Omental fat pad (tissue), 4 donors: ENCODE measurements around the gene HPSE2. TPM values are rescaled to one million over a fixed set of nuclear protein-coding genes. Genes with fewer than 3 reads are reported as not detected.

Source experiments
- ATAC-seq: fragments of 150-250 bp; one replicate; pipeline ENCODE4 v1.9.1; 2016; ENCODE audit warnings: mild to moderate bottlenecking, moderate library complexity; ENCODE audit not compliant: low FRiP score
- DNase-seq: peaks from one replicate; pipeline ENCODE4 v3.0.0-alpha.2; 2019; ENCODE audit warnings: low spot score
- total RNA-seq, 4 donors: library from RNA; depleted of rRNA; stranded (reverse); fragments of >200 nt; gene quantifications; one replicate each; pipeline ENCODE4 v1.1.0, GENCODE V29; 2016
- TF ChIP-seq, protein P1 (sequence below), 3 donors: fragments of 450-650 bp; IDR thresholded peaks; one replicate each; pipeline ENCODE4 v1.5.1; 2016 to 2017; ENCODE audit warnings: antibody characterized with exemption in 3 of 3, mild to moderate bottlenecking in 3 of 3, moderate library complexity in 2 of 3

The HPSE2 gene
- total RNA-seq, 4 donors from 2014 or later: 0.24 to 1.5 (median 0.46) TPM

DNA sequence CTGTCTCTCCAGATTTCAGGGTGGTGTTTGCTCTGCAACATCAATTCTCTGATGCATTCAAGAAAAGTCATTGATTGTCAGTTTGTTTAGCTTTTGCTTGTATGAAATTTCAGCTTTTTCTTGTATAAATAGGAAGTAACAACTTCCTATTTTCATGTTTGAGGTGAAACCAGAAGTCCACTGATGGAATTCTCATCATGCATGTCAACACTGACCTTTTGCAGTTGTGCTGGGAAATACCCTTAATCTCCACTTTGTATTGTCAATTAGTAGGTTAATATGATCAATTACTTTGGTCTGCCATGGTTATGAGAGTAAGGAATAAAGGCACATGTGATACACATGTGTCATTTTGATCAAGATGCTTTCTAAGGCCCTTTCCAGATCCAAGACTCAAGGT is 580.2 kb downstream of the HPSE2 start:
- TF ChIP-seq, protein P1, sequence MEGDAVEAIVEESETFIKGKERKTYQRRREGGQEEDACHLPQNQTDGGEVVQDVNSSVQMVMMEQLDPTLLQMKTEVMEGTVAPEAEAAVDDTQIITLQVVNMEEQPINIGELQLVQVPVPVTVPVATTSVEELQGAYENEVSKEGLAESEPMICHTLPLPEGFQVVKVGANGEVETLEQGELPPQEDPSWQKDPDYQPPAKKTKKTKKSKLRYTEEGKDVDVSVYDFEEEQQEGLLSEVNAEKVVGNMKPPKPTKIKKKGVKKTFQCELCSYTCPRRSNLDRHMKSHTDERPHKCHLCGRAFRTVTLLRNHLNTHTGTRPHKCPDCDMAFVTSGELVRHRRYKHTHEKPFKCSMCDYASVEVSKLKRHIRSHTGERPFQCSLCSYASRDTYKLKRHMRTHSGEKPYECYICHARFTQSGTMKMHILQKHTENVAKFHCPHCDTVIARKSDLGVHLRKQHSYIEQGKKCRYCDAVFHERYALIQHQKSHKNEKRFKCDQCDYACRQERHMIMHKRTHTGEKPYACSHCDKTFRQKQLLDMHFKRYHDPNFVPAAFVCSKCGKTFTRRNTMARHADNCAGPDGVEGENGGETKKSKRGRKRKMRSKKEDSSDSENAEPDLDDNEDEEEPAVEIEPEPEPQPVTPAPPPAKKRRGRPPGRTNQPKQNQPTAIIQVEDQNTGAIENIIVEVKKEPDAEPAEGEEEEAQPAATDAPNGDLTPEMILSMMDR (IDR thresholded peaks at IDR 0.05): no peak
- no peak for DNase-seq
- ATAC-seq: no peak

DNA sequence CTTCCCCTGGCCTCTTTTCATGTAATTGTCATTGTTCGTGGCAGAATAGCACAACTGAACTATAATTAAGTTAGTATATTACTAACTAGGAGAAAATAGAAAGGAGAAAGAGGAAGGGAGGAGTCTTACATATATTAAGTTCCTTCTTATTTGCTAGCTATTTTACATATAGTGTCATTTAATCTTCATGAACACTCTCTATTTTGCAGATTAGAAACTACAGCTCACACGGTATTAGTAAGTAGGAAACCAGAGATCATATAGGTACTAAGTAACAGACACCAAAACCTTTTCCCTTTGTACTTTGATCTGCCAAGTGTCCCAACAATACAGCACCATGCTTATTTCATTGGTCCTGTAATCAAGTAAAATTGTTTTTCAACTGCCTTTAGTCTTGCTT is 586.5 kb downstream of the HPSE2 start:
- DNase-seq: no peak
- no peak for ATAC-seq
- TF ChIP-seq, protein P1 (IDR thresholded peaks at IDR 0.05): no peak

DNA sequence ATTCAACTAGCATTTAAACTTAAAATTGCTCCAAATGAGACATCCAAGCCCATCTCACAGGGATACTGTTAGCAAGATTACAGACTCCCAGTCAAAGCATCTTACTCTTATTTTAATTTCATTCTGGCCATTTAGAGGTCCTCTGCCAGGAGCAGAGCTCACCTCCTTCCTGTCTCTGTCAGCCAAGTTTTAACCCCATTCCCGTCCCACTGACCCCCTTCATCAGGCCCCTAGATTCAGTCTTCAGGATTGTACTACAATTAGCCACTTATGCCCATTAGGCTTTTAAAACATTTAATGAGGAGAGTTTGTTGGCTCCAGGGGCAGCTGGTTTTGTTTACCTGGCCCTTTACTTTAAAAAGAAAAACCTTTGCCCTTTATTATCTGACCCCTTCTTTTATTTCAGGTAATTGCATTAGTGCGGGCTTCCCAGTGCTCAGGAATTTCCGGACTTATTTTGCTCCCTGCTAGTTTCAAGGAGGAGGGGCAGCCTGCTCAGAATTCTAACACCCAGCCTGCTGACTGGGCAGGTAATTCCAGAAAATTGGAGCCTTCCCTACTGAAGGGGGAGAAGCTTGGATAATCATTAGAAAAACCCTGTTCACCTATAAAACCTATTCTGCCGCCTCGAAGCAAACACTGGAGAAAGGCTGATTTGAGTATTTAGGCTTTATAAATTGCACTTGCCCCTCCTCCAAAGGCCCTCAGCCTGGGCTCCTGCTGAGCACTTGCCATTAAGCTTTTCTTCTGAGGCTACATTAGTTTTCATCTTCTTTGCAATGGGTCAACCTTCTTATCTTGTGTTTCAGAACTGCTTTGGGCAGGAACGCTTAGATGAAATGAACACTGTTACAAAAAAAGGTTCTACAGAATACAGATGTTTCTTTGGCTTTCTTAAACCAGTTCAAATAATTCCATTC is 588.4 kb downstream of the HPSE2 start:
- ATAC-seq (no peak), DNase-seq (no peak)
- TF ChIP-seq, protein P1 (IDR thresholded peaks at IDR 0.05): no peak

DNA sequence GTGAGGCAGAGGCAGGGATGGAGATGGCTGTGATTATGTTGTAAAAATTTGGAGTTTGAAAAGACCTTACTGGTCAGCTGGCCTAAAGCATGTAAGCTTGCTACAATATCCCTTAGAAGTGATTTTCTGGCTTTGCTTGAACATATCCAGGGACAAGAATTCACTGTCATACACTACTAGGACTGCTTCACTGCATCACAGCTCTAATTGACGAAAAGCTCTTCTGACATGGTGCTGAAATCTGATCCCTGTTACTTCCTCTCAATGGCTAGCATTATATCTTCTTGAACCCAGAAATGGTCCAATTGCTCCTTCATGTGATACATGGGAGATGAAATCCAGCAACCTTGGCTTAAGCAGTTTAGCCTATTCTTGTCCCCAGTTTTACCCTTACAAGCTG is 591.2 kb downstream of the HPSE2 start:
- TF ChIP-seq, protein P1 (IDR thresholded peaks at IDR 0.05): no peak
- DNase-seq: no peak
- ATAC-seq: no peak

DNA sequence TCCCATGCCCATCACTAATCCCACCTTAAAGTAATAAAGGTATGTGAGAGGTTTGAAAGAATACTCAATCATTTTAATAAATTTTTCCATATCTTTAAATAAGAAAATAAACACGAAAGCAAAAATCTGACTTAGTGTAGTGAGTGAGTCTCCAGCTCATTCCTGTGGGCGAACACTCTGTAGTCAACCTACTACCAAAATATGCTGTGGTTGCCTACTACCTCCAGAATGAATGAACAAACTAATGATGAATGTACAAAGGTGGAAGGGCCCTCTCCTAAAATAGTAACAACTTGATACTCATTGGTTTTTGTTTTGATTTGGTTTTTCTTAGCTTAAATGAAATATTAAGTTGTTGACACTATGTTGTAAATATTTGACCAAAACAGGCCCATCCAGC is 593.4 kb downstream of the HPSE2 start:
- TF ChIP-seq, protein P1 (IDR thresholded peaks at IDR 0.05): no peak
- DNase-seq (no peak), ATAC-seq (no peak)

DNA sequence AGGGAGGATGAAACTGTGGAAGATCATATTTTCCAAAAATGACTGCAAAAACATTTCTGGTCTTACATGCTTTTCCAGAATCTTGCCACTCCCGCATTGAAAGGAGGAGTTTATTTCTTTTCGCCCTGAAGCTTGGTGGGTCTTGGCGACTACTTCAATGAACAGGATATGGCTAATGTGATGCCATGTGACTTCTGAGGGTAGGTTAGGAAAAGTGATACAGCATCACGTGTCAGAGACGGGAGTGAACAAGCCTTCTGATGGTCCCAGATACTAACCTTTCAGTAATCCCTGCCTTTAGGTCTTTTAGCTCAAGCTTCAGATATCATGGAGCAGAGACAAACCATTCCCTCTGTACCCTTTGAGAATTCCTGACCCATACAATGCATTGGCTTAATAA is 596.7 kb downstream of the HPSE2 start:
- ATAC-seq: no peak
- TF ChIP-seq, protein P1 (IDR thresholded peaks at IDR 0.05): no peak
- no peak for DNase-seq

DNA sequence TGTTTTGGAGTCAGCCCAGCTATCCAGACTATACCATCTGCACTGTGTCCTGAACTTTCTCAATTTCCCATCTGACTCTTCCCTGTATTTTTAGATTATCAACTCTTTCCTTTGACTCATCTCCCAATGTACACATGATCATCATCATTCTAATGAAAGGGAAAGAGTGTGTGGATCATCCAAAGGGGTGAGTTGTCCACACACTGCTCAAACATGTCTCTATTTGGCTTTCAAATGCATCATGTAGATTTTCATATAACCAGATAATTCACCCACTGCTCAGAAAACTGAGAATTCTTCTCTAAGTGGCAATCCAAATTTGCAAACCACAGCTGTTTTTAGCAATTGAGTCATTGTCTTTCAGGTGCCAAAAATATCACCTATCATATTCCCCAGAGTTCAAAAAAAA is 598.7 kb downstream of the HPSE2 start:
- ATAC-seq (no peak), DNase-seq (no peak)
- TF ChIP-seq, protein P1 (IDR thresholded peaks at IDR 0.05): no peak
